Right atrium auricular region (tissue), 2 donors: ENCODE data around the gene AMFR. TPM values are rescaled to one million over a fixed set of nuclear protein-coding genes. Genes with fewer than 3 reads are reported as not detected.

Experiments
- DNase-seq: peaks from one replicate; pipeline ENCODE4 v3.0.0-alpha.2; 2019; ENCODE audit warnings: low spot score
- H3K27ac ChIP-seq, 2 donors: fragments of 200-600 bp; sonication (generic); 1 replicate in 1 of 2; 2 replicates in 1 of 2; pipeline ENCODE4 v1.5.1; 2016 to 2019
- H3K27me3 ChIP-seq, 2 donors: fragments of 200-600 bp; sonication (generic); one replicate each; pipeline versions ENCODE4 v1.5.1 to v1.6.0; 2017 to 2019
- H3K36me3 ChIP-seq: fragments of 200-600 bp; sonication (generic); one replicate; pipeline ENCODE4 v1.5.1; 2016
- H3K4me1 ChIP-seq, 2 donors: fragments of 200-600 bp; sonication (generic); one replicate each; pipeline versions ENCODE4 v1.5.1 to v1.6.0; 2017 to 2019
- H3K4me3 ChIP-seq, 2 donors: fragments of 200-600 bp; sonication (generic); 1 replicate in 1 of 2; 2 replicates in 1 of 2; pipeline ENCODE4 v1.5.1; 2017 to 2019; ENCODE audit warnings: mild to moderate bottlenecking in 1 of 2, moderate library complexity in 1 of 2
- H3K9me3 ChIP-seq, 2 donors: fragments of 200-600 bp; sonication (generic); one replicate each; pipeline ENCODE4 v1.5.1; 2019
- CTCF ChIP-seq, 2 donors: fragments of 200-600 bp; sonication (generic); IDR thresholded peaks; one replicate each; pipeline ENCODE4 v1.5.1; 2019; ENCODE audit warnings: antibody characterized with exemption in 2 of 2
- total RNA-seq, 2 donors: library from RNA; depleted of rRNA; stranded (reverse); fragments of >200 nt; gene quantifications; one replicate each; pipeline ENCODE4 v1.1.0, GENCODE V29; 2016

Gene AMFR
- total RNA-seq, 2 donors from 2014 or later, result 110 to 153 TPM

GRCh38 chr16:56369202-56369601 lies 56.1 kb downstream of the AMFR start:
- no peak for TF ChIP-seq CTCF (IDR thresholded peaks at IDR 0.05)
- peaks cover 48% of the 10 kb centered on the region for H3K36me3 ChIP-seq

GRCh38 chr16:56368545-56368944 lies 56.8 kb downstream of the AMFR start:
- Histone ChIP-seq H3K4me3 (no peak overlapping the region), H3K9me3 (no peaks in the 10 kb centered on the region), H3K4me1 (peaks cover 0 to 18% of the 10 kb centered on the region in 2 donors), H3K27ac (no peak overlapping the region), H3K36me3 (peaks cover 50% of the 10 kb centered on the region), H3K27me3 (no peaks in the 10 kb centered on the region)
- no peak for TF ChIP-seq CTCF (IDR thresholded peaks at IDR 0.05)
- DNase-seq, result no peak

More at GRCh38 chr16:56369202-56369601, 56.1 kb downstream of the AMFR start:
- Histone ChIP-seq H3K27ac (no peak overlapping the region), H3K4me3 (no peak overlapping the region), H3K9me3 (no peaks in the 10 kb centered on the region), H3K4me1 (peaks cover 0 to 18% of the 10 kb centered on the region in 2 donors), H3K27me3 (no peaks in the 10 kb centered on the region)
- DNase-seq, result no peak

- no peak for DNase-seq
- H3K4me3 ChIP-seq, result no peak overlapping the region
- peaks cover 0 to 18% of the 10 kb centered on the region in 2 donors for H3K4me1 ChIP-seq
- H3K27me3 ChIP-seq, result no peaks in the 10 kb centered on the region
- H3K9me3 ChIP-seq, result no peaks in the 10 kb centered on the region
- H3K27ac ChIP-seq, result no peak overlapping the region
- no peak for TF ChIP-seq CTCF (IDR thresholded peaks at IDR 0.05)
- peaks cover 54% of the 10 kb centered on the region for H3K36me3 ChIP-seq
Measured at GRCh38 chr16:56367764-56368163, 57.6 kb downstream of the AMFR start.

GRCh38 chr16:56366945-56367344 lies 58.4 kb downstream of the AMFR start:
- peaks cover 62% of the 10 kb centered on the region for H3K36me3 ChIP-seq
- TF ChIP-seq CTCF (IDR thresholded peaks at IDR 0.05), result no peak
- no peak for DNase-seq

GRCh38 chr16:56365552-56365951 lies 59.8 kb downstream of the AMFR start:
- DNase-seq, result no peak
- H3K4me3 ChIP-seq, result no peak overlapping the region
- no peaks in the 10 kb centered on the region for H3K9me3 ChIP-seq
- peaks cover 69% of the 10 kb centered on the region for H3K36me3 ChIP-seq
- peaks cover 0 to 5% of the 10 kb centered on the region in 2 donors for H3K4me1 ChIP-seq
- TF ChIP-seq CTCF (IDR thresholded peaks at IDR 0.05), result no peak
- no peak overlapping the region for H3K27ac ChIP-seq
- H3K27me3 ChIP-seq, result no peaks in the 10 kb centered on the region

More at GRCh38 chr16:56366945-56367344, 58.4 kb downstream of the AMFR start:
- Histone ChIP-seq H3K4me1 (peaks cover 0 to 18% of the 10 kb centered on the region in 2 donors), H3K27me3 (no peaks in the 10 kb centered on the region), H3K4me3 (no peak overlapping the region), H3K9me3 (no peaks in the 10 kb centered on the region), H3K27ac (no peak overlapping the region)

- Histone ChIP-seq H3K27ac (no peak overlapping the region), H3K36me3 (peaks cover 69% of the 10 kb centered on the region), H3K4me1 (no peaks in the 10 kb centered on the region), H3K4me3 (no peak overlapping the region), H3K9me3 (no peaks in the 10 kb centered on the region), H3K27me3 (no peaks in the 10 kb centered on the region)
- DNase-seq, result no peak
- TF ChIP-seq CTCF (IDR thresholded peaks at IDR 0.05), result no peak
Measured at GRCh38 chr16:56364865-56365264, 60.5 kb downstream of the AMFR start.
